Measurements from ENCODE around the gene PDXP.

The PDXP gene

GRCh38 chr22:37672206-37672919 lies 13.8 kb downstream of the PDXP start:
- DNase-seq (ENCODE audit: low read depth, low spot score): no peak
- no peak overlapping the region for H3K27ac ChIP-seq

DNA sequence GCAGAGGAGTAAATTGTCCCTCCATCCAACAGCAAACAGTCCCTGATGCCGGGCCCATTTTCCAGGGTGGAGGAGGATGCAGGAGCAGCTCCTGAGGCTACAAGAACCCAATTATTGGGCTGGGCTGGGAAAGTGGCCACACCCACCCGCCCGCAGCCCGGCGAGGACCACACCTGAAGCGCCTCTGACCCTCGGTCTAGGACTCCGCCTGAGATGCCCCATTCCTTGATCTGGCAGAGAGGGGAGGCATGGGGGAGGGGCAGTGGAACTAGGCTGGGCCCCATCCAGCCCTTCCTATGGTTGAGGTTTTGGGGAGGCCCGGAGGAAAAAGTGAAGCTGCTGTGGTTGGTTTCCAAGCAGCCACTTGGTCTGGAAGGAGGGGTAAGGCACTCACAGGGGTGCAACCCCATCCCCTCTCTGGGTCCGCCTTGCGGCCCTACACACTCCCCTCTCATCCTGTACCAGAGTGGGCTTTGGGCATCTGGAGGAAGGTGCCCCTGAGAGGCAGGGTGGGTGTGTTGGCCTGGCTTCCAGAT lies 14.5 kb downstream of the PDXP start:
- no peak for DNase-seq (ENCODE audit: low read depth, low spot score)
- H3K27ac ChIP-seq: no peak overlapping the region

DNA sequence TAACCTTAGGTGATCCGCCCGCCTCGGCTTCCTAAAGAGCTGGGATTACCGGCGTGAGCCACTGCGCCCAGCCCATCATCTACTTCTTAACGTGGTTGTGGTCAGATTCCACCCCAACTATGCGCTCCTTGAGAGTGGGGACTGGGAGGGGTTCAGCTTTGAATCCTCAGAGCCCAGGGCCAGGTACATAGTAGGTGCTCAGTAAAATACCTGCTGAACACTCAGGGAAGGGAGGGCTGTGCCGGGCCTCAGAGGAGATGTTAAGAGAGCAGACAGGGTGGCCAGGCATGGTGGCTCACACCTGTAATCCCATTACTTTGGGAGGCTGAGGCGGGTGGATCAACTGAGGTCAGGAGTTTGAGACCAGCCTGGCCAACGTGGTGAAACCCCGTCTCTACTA lies 15.7 kb downstream of the PDXP start:
- peak overlapping the region; percentile 92 for H3K27ac ChIP-seq

DNA sequence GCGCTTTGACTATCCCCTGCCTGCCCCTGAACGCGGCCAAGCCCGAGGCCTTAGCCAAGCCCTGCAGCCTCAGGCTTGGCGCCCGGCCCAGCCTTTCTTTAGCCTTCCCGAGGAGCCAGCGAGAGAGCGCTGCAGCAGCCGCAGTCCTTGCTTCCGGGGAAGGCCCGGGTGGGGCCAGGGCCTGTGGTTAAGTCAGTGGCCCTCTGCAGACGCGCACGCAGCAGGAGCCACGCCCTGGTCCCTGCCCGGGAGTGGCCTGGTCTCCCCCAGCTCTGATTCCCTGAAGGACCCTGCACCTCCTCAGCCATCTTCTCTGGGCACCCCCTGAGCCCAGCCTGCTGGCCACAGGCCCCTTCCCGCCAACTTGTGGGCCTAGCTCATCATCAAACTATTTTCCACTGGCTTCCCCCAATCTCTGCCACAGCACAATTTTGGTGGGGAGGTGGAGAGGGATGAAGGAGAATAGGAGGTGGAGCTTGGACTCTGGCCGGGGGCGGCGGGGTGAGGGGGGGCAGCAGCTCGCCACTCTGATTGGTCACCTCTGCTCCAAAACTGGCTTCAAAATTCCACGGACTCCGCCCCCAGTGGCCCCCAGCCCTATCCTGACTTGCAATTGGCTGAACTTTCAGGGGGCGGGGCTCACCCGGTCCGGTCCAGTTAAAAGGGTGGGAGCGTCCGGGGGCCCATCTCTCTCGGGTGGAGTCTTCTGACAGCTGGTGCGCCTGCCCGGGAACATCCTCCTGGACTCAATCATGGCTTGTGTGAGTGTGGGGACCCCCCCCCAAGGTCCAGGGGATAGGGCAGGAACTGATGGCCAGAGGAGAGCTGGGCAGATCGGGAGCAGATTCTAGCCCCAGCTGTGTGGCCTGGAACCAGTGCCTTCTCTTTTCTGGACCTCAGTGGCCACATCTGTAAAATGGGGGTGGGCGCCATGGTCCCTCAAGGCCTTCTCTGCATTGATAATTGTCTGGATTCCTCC lies 16.7 kb downstream of the PDXP start, which contains the start of gene LGALS1:
Gene LGALS1, plus strand, starts transcription at position 686 of the 979 bp plus-strand sequence. Its CDS starts 67 bp downstream, at position 753.
- peak; percentile 81 for DNase-seq (ENCODE audit: low read depth, low spot score)
- H3K27ac ChIP-seq: peak within 1 kb of the TSS; percentile 92

More for the DNA sequence above, 15.7 kb downstream of the PDXP start:
- DNase-seq (ENCODE audit: low read depth, low spot score): no peak

GRCh38 chr22:37675930-37676735 lies 17.6 kb downstream of the PDXP start:
- DNase-seq (ENCODE audit: low read depth, low spot score): no peak
- peak overlapping the region; percentile 92 for H3K27ac ChIP-seq

GRCh38 chr22:37676736-37677492 lies 18.4 kb downstream of the PDXP start:
- peak overlapping the region; percentile 92 for H3K27ac ChIP-seq
- no peak for DNase-seq (ENCODE audit: low read depth, low spot score)

DNA sequence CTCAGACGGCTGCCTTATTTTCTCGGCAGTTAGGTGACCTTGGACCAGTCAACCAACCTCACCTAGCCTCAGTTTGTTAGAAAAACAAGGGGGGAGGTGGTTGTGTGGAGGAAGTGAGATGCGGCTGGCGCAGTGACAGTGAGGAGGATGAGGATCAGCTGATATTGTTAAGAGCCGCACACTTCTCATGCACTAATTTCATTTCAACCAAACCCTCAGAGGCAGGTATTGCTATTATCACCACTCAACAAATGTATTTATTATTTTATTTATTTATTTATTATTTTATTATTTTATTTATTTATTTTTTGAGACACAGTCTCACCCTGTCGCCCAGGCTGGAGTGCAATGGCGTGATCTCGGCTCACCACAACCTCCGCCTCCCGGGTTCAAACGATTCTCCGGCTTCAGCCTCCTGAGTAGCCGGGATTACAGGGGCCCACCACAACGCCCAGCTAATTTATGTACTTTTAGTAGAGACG lies 19.0 kb downstream of the PDXP start:
- DNase-seq (ENCODE audit: low read depth, low spot score): no peak

DNA sequence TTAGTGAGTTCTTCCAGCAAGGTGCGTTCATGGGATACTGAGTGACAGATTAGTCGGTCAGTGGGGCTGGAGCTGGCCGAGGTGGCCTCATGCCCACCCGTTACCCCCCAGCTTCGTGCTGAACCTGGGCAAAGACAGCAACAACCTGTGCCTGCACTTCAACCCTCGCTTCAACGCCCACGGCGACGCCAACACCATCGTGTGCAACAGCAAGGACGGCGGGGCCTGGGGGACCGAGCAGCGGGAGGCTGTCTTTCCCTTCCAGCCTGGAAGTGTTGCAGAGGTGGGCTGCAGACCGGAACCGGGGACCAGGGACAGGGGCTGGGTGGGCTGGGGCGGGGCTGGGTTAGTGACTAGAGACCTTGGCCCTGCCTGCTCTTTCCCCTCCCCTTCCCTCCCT lies 19.8 kb downstream of the PDXP start:
- H3K27ac ChIP-seq: peak overlapping the region; percentile 92
- no peak for DNase-seq (ENCODE audit: low read depth, low spot score)

More for the DNA sequence above, 19.0 kb downstream of the PDXP start:
- H3K27ac ChIP-seq: peak overlapping the region; percentile 92

DNA sequence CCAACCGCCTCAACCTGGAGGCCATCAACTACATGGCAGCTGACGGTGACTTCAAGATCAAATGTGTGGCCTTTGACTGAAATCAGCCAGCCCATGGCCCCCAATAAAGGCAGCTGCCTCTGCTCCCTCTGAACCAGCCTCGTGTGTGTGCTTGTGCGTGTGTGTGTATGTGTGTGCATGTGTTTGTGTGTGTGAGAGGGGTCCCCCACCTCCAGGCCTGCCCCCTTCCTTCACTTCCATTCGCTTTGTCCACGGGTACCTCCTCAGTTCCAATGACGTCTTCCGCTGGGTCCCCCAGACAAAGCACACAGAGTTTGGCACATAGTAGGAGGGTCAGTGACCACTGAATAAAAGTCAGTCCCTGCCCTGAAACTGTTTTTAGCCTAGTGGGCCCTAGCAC lies 21.1 kb downstream of the PDXP start:
- DNase-seq (ENCODE audit: low read depth, low spot score): no peak
- no peak overlapping the region for H3K27ac ChIP-seq

DNA sequence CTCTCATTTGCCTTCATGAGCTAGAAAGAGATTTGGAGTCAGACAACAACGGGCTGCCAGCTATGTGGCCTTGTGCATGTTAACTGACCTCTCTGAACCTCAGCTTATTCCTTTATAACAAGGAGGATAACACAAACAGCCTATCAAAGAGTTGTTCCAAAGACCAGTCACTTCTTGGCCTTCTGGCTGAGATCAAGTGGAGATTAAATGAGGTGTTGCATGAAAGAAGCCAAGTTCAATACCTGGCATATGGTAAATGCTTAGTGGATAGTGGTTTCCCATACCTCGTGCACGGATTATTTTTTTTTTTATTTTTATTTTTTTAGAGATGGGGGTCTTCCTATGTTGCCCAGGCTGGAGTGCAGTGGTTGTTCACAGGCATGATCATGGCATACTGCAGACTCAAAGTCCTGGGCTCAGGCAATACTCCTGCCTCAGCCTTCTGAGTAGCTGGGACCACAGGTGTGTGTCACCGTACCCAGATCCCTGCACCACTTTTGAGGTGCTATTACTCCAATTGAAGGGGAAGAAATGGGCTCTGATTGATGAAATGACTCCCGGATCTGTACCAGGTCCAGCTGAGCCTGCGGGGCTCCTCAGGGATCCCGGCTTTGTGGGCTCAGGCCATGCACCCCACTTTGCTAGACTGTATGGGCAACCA lies 21.8 kb downstream of the PDXP start:
- H3K27ac ChIP-seq: peak overlapping the region; percentile 4
- DNase-seq (ENCODE audit: low read depth, low spot score): no peak

- peak overlapping the region; percentile 4 for H3K27ac ChIP-seq
These were observed 22.5 kb downstream of the PDXP start for GRCh38 chr22:37681001-37681424.

GRCh38 chr22:37681556-37682049 lies 23.1 kb downstream of the PDXP start:
- no peak for DNase-seq (ENCODE audit: low read depth, low spot score)

More at GRCh38 chr22:37681001-37681424, 22.5 kb downstream of the PDXP start:
- no peak for DNase-seq (ENCODE audit: low read depth, low spot score)

DNA sequence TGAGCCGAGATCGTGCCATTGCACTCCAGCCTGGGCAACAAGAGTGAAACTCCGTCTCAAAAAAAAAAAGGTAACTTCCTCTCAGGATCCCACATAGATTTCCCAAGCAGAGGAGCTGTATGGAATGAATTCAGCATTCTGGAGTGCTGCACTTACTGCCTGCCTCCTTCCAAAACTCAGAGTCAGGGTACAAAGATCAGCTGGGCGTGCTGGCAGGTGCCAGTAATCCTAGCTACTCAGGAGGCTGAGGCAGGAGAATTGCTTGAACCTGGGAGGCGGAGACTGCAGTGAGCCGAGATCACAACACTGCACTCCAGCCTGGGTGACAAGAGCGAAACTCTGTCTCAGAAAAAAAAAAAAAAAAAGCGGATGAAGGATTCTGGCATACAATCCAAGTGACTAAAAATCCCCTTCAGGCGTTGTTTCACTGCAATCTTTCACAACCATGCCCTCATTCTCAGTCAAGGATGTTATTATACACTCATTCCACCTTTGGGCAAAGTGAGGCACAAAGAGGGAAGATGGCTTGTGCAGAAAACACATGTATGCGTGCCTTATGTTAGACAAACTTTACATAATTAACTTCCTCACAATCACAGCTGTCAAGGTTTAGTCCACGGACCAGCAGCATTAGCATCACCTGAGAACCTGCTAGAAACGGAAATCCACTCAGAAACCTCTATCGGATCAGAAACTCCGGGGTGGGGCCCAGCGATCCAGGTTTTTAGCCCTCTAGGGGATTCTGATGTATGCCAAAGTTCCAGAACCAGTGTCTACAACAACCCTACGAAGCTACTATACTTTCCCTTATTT lies 26.5 kb downstream of the PDXP start:
- DNase-seq (ENCODE audit: low read depth, low spot score): no peak
- peak overlapping the region; percentile 74 for H3K27ac ChIP-seq

More at GRCh38 chr22:37681556-37682049, 23.1 kb downstream of the PDXP start:
- no peak overlapping the region for H3K27ac ChIP-seq

GRCh38 chr22:37686002-37686982 lies 27.8 kb downstream of the PDXP start, which contains the start of gene NOL12:
NOL12 (plus strand) TSS chr22:37686343; CDS start chr22:37686393, 50 bp downstream.
- no peak for DNase-seq (ENCODE audit: low read depth, low spot score)
- H3K27ac ChIP-seq: peak within 1 kb of the TSS; percentile 74

DNA sequence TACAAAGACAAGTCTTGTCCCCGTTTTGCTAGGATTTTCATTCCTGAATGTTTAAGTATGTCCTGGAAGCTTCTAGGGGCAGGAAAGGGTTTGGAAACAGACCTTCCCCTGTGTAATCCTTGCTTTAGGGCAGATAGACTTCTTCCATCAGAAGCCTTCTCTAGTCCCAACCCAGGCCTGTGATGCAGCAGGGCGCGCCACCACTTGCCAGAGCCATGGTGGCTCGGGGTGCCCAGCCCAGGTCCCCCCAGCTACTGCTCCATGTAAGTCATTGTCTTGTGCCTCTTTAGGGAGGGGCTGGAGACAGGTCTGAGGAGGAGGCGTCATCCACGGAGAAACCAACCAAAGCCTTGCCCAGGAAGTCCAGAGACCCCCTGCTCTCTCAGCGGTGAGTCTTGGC lies 31.9 kb downstream of the PDXP start:
- H3K27ac ChIP-seq: peak overlapping the region; percentile 66

GRCh38 chr22:37690901-37691504 lies 32.5 kb downstream of the PDXP start:
- peak overlapping the region; percentile 66 for H3K27ac ChIP-seq
- no peak for DNase-seq (ENCODE audit: low read depth, low spot score)

More for the DNA sequence above, 31.9 kb downstream of the PDXP start:
- DNase-seq (ENCODE audit: low read depth, low spot score): no peak

All from epithelial cell of prostate (primary cell).